ENCODE data around the gene COQ9.

Gene COQ9

DNA sequence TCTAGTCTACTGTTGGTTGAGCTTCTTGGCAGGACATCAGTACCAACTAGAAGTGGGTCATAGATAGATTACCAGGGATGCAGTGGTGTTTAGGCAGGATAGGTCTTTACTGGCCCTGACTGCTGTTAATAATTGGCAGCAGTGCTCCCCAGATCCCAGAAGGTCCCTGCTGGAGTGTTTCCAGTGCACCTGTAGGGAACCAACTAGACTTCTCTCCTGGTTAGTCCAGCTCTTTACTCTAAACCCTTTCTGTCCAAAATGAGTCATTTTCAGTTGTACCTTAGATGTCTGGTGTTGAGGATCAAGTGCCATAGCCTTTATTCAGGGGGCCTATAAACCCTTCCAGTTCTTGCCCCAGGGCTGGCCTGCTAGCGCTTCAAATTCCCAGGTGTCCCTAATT, 23.9 kb downstream of the COQ9 start:
- peaks cover 77% of the 10 kb centered on the region for H3K36me3 ChIP-seq
- H3K27ac ChIP-seq = no peak overlapping the region
- TF ChIP-seq, protein P1, sequence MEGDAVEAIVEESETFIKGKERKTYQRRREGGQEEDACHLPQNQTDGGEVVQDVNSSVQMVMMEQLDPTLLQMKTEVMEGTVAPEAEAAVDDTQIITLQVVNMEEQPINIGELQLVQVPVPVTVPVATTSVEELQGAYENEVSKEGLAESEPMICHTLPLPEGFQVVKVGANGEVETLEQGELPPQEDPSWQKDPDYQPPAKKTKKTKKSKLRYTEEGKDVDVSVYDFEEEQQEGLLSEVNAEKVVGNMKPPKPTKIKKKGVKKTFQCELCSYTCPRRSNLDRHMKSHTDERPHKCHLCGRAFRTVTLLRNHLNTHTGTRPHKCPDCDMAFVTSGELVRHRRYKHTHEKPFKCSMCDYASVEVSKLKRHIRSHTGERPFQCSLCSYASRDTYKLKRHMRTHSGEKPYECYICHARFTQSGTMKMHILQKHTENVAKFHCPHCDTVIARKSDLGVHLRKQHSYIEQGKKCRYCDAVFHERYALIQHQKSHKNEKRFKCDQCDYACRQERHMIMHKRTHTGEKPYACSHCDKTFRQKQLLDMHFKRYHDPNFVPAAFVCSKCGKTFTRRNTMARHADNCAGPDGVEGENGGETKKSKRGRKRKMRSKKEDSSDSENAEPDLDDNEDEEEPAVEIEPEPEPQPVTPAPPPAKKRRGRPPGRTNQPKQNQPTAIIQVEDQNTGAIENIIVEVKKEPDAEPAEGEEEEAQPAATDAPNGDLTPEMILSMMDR (IDR thresholded peaks at IDR 0.05; ENCODE audit: low read depth, low read length) = no peak
- no peak for DNase-seq
- H3K27me3 ChIP-seq (ENCODE audit: insufficient read depth, low read depth, severe bottlenecking) = no peaks in the 10 kb centered on the region
- no peak overlapping the region for H3K4me3 ChIP-seq (ENCODE audit: low read depth, low read length)
- H3K9me3 ChIP-seq (ENCODE audit: severe bottlenecking) = no peaks in the 10 kb centered on the region

- TF ChIP-seq, protein P1 (IDR thresholded peaks at IDR 0.05; ENCODE audit: low read depth, low read length) = no peak
- H3K27me3 ChIP-seq (ENCODE audit: insufficient read depth, low read depth, severe bottlenecking) = no peaks in the 10 kb centered on the region
- peaks cover 70% of the 10 kb centered on the region for H3K36me3 ChIP-seq
- no peak for DNase-seq
- no peak overlapping the region for H3K27ac ChIP-seq
- H3K4me3 ChIP-seq (ENCODE audit: low read depth, low read length) = no peak overlapping the region
- H3K9me3 ChIP-seq (ENCODE audit: severe bottlenecking) = no peaks in the 10 kb centered on the region
These were observed 24.8 kb downstream of the COQ9 start for GRCh38 chr16:57471852-57472664.

GRCh38 chr16:57472665-57473060, 25.4 kb downstream of the COQ9 start:
- H3K9me3 ChIP-seq (ENCODE audit: severe bottlenecking) = no peaks in the 10 kb centered on the region
- TF ChIP-seq, protein P1 (IDR thresholded peaks at IDR 0.05; ENCODE audit: low read depth, low read length) = no peak
- DNase-seq = no peak
- H3K27me3 ChIP-seq (ENCODE audit: insufficient read depth, low read depth, severe bottlenecking) = no peaks in the 10 kb centered on the region
- no peak overlapping the region for H3K27ac ChIP-seq
- no peak overlapping the region for H3K4me3 ChIP-seq (ENCODE audit: low read depth, low read length)
- H3K36me3 ChIP-seq = peaks cover 64% of the 10 kb centered on the region

DNA sequence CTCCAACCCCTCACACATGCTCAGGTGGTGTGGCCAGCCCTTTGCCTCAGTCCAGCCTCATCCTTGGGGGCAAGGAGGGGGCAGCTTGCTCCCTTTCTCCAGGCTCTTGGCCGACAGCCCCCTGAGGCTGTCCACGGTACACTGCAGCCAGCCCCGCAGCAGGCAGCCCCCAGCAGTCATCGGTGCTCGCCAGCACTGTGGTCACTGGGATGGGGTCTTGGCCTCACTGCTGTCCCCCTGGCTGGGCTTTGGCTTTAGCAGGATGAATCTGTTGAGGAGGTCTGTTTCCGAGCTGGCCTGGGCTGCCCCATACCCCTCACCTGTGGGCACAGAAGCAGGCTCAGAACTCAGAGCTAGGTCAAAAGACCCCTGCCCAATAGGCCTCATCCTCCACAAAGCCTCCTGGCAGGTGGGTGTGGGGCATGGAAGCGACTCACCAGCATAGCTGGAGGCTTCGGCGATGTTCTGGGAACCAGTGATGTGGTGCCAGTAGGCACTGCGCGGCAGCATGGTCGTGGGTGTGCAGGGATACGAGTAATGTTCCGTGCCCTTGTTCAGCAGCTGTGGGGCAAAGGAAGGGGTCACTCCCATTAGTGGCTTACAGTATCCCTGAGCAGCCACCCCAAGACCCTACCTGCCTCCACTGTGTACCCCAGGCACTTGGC, 26.0 kb downstream of the COQ9 start:
- TF ChIP-seq, protein P1 (IDR thresholded peaks at IDR 0.05; ENCODE audit: low read depth, low read length) = no peak
- H3K4me3 ChIP-seq (ENCODE audit: low read depth, low read length) = no peak overlapping the region
- H3K36me3 ChIP-seq = peaks cover 58% of the 10 kb centered on the region
- no peaks in the 10 kb centered on the region for H3K27me3 ChIP-seq (ENCODE audit: insufficient read depth, low read depth, severe bottlenecking)
- no peaks in the 10 kb centered on the region for H3K9me3 ChIP-seq (ENCODE audit: severe bottlenecking)
- DNase-seq = no peak
- no peak overlapping the region for H3K27ac ChIP-seq

- DNase-seq = no peak
- Histone ChIP-seq H3K27me3 (ENCODE audit: insufficient read depth, low read depth, severe bottlenecking) (no peaks in the 10 kb centered on the region), H3K27ac (no peak overlapping the region), H3K9me3 (ENCODE audit: severe bottlenecking) (no peaks in the 10 kb centered on the region), H3K36me3 (peaks cover 53% of the 10 kb centered on the region), H3K4me3 (ENCODE audit: low read depth, low read length) (no peak overlapping the region)
- TF ChIP-seq, protein P1 (IDR thresholded peaks at IDR 0.05; ENCODE audit: low read depth, low read length) = no peak
These were observed 26.6 kb downstream of the COQ9 start for GRCh38 chr16:57473906-57474305.

All from WERI-Rb-1 (cell line).